RCC 7860 (cell line): ENCODE results near the gene ORC5.
A peak's percentile ranks its signal among the peaks of the same experiment; 100 is the strongest.
"Not testable (repeated sequence)": the region's sequence is repeated elsewhere in the genome, so short reads cannot be mapped to it uniquely, and the experiment has no call there.

Experiments used
- DNase-seq: peaks from one replicate; pipeline ENCODE4 v3.0.0-alpha.2; 2015; ENCODE audit warnings: low spot score
- FAIRE-seq: peaks from 2 replicates; lab custom pipeline; 2012; peaks lifted over from hg19 to GRCh38; lab: Jason Lieb, UNC

ORC5 gene

DNA sequence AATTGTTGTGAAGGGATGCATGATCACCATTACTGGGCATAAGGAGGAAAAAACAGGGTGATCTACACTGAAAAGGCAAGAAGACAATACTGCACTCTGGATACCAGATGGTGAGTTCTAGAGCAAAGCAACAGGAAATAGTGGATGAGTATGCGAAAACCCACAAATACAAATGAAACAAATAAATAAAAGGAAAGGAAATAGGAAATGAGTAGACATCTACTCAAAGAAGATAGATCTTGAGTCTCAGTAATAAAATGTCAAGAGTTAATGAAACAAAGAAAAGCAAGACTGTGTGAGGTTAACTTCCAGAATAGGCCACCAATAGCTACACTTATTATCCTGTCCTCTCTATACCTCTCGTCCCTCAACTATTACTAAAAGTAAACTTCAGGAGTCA lies 11.7 kb downstream of the ORC5 start:
- no peak for DNase-seq
- no peak for FAIRE-seq

DNA sequence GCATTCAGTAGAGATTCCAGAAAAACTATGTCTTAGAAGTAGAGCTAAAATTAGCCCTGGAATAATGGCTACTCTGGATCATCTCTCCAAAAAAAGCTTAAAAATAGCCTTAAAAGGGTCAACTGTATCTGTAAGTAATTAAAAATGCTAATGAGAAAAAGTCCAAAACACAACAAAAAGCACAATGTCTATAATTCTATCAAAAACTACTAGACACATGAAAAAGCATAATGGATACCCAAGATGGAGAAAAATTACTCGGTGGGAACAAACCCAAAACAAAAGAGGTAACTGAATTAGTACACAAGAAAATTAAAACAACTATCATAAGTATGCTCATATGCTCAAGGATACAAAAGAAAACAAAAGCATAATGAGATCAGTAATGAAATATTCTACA lies 15.4 kb downstream of the ORC5 start:
- no peak for FAIRE-seq
- no peak for DNase-seq

DNA sequence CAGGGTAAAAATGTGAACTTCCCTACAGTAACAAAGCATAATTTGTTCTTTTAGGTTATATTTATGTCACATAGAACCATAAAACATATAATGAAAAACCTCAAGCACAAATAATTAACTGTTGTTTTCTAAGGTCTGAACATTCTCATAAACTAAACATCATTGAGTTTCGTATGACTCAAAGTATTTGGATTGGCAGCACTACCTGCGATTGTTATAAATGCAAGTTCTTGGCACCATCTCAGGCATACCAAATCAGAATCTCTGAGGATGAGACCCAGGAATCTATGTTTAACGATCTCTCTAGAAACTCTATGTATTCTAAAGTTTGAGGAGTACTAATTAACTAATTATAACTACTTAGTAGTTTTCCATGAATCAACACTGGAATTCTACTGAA lies 22.5 kb downstream of the ORC5 start:
- FAIRE-seq (no peak), DNase-seq (no peak)

DNA sequence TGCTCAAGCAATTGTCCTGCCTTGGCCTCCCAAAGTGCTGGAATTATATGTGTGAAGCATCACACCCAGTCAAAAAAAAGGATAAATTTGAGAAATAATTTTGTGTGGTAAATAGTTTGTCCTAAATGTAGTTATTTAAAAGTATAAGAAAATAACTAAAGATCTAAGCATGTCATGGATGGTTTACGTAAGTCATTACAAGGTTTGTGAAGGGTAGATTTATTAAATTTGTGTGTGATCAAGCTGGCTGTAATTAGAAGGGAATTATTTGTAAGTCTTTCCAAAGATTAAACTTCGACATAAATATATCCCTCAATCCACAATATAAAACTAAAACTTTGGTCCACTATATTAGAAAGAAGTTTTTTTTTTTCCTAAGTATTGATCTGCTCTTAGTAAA lies 28.6 kb downstream of the ORC5 start:
- DNase-seq (no peak), FAIRE-seq (no peak)

DNA sequence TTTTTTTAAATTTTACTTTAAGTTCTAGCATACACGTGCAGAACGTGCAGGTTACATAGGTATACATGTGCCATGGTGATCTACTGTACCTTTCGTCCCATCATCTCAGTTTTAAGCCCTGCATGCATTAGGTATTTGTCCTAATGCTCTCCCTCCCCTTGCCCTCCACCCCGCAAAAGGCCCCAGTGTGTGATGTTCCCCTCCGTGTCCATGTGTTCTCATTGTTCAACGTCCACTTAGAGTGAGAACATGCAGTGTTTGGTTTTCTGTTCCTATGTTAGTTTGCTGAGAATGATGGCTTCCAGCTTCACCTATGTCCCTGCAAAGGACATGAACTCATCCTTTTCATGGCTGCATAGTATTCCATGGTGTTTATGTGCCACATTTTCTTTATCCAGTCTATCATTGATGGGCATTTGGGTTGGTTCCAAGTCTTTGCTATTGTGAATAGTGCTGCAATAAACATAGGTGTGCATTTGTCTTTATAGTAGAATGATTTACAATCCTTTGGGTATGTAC lies 30.2 kb downstream of the ORC5 start:
- not testable (repeated sequence) for DNase-seq, FAIRE-seq

DNA sequence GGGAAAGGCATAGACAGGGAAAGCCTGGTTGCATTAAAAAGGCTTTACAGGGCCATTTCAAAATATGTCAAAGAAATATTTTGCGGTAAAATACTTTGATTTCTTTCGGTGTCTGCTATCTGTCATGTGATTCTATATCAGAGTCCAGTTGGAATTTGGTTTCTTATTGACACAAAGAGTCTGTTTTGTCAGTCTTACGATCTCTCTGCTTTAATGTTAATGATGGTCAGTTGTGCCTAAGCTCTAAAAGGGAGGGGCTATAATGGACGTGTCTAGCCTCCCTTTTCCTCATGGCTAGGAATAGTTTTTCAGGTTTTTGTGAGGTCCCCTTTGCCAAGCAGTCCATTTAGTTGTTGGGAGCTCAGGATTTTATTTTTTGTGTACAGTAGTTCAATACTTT lies 31.5 kb downstream of the ORC5 start:
- DNase-seq: no peak
- FAIRE-seq: no peak

DNA sequence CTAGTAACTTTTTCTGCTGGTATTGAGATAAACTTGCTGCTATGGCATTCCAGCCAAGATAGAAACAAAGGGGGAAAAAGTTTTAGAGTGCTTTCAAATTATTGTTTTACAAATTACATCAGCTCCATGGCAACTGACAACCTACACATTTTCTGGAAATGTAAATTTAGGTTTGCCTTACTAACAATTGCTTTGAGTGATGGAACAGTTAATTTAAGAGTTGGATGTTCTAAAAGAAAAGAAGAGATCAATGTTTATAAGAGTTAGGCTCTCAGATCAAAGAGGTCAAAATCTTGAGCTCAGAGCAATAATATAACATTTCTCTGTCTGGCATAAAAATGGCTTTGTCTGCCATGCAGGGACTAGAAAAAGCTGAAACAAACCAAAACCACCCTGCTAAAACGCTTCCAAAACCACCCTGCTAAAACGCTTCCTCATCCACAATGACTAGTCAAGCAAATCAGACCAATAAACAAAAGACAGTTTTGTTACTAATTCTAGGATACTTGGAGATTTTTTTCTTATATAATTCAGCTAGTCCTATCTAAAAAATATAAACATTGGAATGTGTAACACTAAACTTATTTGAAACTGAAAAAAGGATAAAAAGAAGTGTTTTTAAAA lies 32.3 kb downstream of the ORC5 start:
- FAIRE-seq (no peak), DNase-seq (no peak)

DNA sequence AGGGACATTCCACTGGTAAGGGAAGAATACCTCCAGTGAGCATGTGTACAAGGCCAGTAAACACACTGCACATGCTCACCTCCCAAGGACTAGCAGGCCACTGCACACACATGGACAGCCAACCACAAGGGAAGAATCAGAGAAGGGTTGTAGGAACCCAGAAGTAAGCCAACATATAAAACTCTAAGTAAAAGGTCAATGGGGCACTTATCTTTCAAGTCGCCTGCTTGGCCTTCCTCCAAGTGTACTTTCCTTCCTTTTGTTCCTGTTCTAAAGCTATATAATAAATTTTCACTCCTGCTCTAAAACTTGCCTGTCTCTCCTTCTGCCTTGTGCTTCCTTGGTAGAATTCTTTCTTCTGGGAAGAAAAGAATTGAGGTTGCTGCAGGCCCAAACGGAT lies 33.0 kb downstream of the ORC5 start:
- DNase-seq (no peak), FAIRE-seq (no peak)

DNA sequence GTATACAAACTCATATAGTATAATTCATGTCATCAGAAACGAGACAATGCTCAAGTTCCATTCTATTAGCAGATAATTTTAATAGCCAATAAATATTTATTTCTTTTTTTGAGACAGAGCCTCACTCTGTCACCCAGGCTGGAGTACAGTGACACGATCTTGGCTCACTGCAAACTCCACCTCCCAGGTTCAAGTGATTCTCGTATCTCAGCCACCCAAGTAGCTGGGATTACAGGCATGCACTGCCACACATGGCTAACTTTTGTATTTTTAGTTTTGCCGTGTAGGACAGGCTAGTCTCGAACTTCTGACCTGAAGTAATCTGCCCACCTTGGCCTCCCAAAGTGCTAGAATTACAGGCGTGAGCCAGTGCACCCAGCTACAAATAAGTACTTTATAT lies 45.7 kb downstream of the ORC5 start:
- DNase-seq (no peak), FAIRE-seq (no peak)

DNA sequence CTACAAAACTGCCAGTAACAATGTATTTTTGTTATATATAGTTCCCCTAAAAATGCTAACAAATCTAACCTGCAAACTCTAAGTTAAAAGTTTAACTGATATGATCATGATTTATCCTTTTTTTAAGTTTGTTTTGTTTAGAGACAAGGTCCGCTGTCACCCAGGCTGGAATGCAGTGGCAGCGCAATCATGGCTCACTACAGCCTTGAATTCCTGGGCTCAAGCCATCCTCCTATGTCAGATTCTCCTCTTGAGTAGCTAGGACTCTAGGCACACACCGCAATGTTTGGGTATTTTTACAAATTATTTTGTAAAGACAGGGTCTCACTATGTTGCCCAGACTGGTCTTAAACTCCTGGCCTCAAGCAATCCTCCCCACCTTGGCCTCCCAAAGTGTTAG lies 46.6 kb downstream of the ORC5 start:
- DNase-seq: no peak
- no peak for FAIRE-seq

DNA sequence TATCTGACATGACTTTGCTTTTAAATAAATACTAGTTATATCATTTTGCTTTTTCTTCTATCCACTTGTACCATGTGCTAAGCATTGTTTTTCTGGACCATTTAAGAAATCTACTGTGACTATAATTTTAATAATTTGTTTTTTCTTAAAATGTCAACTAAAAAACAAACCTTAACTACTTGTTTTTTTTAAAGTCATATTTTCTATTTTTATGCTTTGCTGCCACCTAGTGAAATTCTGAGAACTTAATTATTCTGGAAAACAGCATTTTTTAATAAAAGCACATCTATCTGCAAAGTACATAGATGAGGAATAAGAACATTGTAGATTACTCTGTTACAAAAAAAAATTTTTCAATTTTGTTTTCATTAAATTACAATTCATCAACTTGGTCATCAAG lies 47.4 kb downstream of the ORC5 start:
- DNase-seq (peak; percentile 20), FAIRE-seq (peak; percentile 91)

DNA sequence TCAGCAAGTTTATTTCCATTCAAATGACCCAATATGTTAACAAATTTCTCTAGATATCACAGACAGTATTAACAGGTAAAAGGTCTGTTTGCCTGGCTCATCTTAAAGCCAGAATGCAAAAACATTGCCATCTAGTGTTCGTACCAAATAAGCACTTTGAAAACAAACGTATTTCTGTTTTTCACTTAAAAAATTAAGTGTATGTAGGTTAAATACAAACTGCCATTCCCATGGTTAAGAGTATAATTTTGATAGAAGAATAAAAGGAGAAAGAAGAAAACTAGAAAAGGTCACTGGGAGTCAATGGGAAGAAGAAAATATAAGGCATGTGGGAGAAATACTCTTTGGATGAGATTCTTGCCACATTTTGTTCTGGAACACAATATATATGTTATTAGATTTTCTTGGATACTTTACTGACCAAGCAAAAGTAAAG lies 51.0 kb downstream of the ORC5 start:
- peak; percentile 88 for FAIRE-seq
- peak; percentile 36 for DNase-seq

DNA sequence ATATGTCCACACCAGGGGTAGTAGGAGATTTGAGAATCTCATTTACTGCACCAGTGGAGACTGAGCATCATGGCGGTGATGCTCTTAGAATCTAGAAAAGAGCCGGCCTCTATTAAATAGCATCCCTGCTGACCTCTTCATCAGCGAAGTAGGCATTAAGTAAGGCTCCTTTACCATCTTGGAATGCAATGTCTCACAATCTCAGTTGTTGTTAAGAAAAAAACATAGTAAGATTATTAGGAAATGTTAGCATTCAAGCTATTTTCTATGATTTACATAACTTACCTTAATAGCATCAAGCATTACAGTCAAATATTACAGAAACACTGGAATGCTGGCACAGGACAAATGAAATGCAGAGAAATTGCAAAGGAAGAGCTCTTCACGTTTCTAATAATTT lies 54.5 kb downstream of the ORC5 start:
- DNase-seq: no peak
- FAIRE-seq: no peak

DNA sequence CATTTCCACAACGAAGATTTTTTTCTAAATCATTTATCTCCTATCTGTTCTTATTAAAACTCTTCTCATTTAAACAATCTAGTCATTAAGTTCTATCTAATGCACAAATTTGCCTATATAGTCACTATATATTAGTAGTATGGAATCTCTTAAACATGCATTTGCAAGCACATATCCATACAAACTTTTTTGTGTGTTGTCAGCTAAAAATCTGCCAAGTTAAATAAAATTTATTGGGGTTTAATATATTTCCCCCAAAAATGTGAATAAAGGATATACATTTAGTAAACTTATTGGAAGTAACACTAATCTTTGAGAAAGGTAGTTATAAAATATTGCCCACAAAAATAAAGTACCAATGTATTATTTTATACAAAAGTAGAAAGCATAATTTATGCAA lies 55.3 kb downstream of the ORC5 start:
- FAIRE-seq: no peak
- DNase-seq: no peak

DNA sequence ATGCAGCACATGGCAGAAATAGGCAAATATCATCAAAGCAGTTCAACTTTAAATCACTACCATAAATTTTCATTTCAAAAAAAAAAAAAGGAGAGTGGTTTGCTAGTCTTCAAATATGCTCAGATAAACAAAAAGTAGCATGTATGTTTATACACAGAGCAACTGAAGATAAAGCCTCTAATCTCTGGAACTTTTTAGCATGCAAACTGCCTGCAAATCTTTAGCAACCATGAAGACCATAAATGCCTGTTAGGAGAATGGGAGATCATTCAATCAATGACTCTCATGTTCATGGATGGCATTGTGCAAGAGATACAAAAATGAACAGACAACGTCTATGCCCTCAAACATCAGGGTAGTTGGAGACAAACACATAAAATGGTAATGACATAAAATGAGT lies 57.3 kb downstream of the ORC5 start:
- FAIRE-seq: no peak
- no peak for DNase-seq

DNA sequence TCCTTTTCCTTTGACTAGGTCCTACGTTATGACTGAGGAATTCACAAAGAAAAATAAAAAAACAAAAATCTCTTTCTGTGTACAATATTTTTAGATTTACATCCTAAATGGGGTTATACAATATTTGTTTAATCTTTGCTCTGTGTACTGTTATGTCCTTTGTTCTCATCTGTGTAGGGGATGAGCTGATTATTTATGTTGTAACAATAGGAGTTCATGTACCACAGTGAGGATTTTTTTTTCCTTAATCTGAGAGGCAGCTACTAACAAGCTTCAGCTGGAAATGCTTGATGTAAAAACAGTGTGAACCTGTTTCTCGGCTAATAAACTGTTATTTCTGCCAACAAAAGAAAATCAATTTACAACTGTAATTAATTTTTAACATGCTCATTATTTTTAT lies 58.0 kb downstream of the ORC5 start:
- no peak for DNase-seq
- no peak for FAIRE-seq

DNA sequence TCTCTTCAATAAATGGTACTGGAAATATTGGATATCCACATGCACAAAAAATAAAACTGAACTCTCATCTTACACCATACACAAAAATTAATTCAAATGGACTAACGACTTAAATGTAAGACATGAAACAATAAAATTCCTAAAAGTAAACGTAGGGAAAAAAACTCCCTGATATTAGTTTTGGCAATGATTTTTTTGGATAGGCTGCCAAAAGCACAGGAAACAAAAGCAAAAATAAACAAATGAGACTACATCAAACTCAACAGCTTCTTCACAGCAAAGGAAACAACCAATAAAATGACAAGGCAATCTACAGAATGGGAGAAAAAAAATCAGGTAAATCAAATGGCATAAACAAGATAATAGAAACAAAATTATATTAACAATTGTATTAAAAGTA lies 65.7 kb downstream of the ORC5 start:
- FAIRE-seq: no peak
- no peak for DNase-seq

DNA sequence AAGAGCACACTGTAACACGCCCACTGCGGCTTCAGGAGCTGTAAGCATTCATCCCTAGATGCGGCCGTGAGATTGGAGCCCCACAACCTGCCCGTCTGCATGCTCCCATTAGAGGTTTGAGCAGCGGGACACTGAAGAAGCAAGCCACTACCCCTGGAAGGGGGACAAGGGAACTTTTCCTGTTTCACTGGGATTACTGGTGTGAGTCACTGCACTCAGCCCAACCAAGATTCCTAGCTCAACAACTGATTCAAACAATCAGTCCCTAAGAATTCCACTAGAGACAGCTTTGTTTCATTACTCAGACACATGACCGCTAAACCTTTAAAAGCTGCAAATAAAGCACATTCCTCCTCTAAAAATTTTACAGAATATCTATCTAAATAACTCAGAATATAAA lies 69.8 kb downstream of the ORC5 start:
- DNase-seq (peak; percentile 32), FAIRE-seq (peak; percentile 42)

DNA sequence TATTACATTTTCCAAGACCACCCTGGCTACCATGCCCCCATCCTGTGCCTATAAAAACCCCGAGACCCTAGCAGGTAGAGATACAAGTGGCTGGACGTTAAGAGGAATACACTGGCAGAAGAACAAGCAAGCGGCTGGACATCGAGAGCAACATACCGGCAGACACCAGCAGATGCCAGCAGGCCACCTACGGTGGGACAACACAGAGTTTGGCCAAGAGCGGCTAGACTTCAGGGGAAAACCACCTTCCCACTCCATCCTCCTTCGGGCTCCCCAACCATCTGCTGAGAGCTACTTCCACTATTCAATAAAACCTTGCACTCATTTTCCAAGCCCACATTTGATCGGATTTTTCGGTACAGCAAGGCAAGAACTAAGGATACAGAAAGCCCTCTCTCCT lies 70.3 kb downstream of the ORC5 start:
- DNase-seq (no peak), FAIRE-seq (no peak)

DNA sequence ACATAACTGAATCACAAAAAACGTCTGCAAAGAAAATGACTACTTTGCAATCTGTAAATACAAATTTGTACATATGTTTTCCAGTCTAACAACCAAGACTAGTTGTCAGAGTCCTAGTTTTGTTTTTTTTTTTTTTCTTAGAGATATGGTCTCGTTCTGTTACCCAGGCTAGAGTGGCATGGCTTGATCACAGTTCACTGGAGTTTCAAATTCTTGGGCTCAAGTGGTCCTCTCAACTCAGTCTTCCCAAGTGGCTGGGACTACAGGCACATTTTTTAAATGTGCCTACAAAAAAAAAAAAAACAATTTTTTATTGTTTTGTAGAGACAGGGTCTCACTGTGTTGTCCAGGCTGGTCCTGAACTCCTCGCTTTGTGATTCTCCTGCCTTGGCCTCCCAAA lies 70.8 kb downstream of the ORC5 start:
- no peak for DNase-seq
- FAIRE-seq: no peak

DNA sequence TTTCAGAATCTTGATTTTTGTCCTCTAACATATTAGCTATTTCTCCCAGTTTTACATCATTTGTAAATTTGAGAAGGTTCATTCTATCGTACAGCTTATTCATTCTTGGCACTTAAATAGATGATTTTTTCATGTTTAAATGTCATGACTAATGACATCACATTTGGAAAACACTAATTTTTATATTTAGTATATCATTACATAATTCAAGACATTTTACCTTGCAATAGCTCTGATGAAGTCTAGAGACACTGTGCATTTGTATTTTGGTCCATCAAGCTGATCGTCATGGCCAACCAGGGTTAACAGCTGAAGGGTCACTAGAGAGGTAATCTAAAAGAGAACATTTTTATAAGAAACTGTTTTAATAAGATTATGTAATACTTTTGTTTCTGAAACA lies 71.3 kb downstream of the ORC5 start:
- DNase-seq (no peak), FAIRE-seq (no peak)

DNA sequence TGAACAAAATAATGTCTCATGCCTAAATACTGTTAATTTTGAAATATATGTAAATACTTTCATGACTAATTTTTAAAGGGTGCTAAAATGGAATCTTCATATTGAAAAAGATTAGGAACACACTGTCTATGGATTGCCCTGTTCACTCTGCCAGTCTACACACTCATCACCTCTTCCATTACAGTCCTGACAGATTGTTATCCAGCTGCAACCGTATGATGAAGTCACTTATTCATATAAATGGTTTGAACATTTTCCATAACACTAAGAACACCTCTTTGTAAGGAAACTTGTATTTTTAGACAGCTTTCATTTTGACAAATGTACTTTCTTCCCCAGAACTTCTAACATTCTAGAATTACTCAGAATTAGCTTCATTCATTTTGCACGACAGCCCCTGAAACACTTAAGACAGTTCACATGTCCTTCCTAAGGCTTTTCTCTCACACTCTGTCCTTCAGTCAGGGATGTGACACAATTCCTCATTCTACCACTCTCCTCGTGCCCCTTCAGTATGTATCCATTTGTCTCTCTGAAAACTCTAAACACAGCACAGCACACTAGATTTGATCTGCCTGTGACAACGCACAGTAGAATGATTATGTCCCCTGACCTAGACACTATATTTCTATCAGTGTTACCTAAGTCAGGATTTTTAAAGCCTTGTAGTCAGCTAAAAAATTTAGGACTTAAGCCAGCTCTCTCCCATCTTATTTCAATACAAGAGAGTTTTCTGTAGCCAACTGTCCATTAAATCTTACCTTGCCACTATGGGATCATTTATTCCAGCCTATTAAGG lies 71.9 kb downstream of the ORC5 start:
- FAIRE-seq: no peak
- no peak for DNase-seq

DNA sequence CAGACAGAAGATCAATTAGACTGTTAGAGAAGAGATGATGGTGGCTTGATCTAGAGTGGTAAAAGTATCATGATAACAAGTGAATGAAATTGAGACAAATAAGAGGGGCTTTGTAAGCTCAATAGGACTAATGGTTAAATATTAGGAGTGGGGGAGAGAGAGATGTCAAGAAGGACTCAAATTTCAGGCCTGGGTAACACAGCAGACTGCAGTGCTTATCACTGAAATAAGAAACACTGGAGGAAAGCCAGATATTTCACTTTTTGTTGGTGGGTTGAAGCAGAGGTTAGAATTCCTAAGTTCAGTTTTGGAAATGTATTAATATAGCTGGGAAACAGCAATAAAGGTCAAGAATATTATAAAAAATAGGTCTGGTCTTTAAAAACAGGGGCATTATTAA lies 74.6 kb downstream of the ORC5 start:
- FAIRE-seq (no peak), DNase-seq (no peak)
